Measurements from ENCODE around the gene RAG1. TPM values are rescaled to one million over a fixed set of nuclear protein-coding genes. Genes with fewer than 3 reads are reported as not detected.

Gene RAG1
- total RNA-seq, 1 experiment from 2014 or later = 0.11 TPM

DNA sequence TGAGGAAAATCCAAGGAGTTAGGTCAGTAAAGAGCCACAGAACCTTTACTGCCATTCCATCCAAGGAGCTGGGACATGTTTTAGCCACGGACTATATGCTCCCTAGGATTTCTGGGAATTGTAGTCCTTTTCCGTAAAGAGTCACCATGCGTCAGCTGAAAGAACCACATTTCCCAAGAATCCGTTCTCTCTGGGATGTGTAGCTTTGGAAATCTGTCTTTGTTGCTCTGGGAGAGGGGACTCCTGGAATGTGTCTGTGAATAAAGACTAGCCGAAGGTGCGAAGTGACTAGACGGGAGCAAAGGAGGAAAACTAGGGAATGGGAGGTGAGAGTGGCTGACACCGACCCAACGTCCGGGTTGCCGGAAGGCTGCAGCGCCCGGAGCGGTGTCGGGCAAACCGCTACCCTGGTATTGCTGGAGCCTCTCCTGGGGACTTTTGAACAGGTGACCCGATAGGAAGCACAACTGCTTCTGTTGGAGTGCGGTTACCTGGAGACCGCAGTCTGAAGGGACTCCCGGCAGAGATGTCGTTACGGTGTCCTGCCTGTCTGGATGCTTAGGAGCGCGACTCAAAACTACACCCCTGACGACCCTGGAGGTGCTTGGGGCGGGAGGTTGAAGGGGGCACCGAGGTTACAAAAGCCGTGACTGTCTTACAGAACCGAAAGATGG, 26.6 kb downstream of the RAG1 start, which contains the start of gene IFTAP:
TSS of gene IFTAP (plus strand) at position 187 of the 674 bp plus-strand sequence. CDS start 15,602 bp downstream, outside the sequence.
- peak within 1 kb of the TSS; percentile 61 for H3K4me3 ChIP-seq (ENCODE audit: low read depth, low read length, poor library complexity, severe bottlenecking)
- H3K36me3 ChIP-seq (ENCODE audit: insufficient read depth, low read length, poor library complexity, severe bottlenecking) = no peaks in the 10 kb centered on the region
- H3K4me1 ChIP-seq (ENCODE audit: insufficient read depth, low read length, poor library complexity, severe bottlenecking) = peaks cover 7% of the 10 kb centered on the region
- intact Hi-C loops (cut with micrococcal nuclease; ENCODE audit: unreplicated experiment) = no loop called here
- TF ChIP-seq, protein P1, sequence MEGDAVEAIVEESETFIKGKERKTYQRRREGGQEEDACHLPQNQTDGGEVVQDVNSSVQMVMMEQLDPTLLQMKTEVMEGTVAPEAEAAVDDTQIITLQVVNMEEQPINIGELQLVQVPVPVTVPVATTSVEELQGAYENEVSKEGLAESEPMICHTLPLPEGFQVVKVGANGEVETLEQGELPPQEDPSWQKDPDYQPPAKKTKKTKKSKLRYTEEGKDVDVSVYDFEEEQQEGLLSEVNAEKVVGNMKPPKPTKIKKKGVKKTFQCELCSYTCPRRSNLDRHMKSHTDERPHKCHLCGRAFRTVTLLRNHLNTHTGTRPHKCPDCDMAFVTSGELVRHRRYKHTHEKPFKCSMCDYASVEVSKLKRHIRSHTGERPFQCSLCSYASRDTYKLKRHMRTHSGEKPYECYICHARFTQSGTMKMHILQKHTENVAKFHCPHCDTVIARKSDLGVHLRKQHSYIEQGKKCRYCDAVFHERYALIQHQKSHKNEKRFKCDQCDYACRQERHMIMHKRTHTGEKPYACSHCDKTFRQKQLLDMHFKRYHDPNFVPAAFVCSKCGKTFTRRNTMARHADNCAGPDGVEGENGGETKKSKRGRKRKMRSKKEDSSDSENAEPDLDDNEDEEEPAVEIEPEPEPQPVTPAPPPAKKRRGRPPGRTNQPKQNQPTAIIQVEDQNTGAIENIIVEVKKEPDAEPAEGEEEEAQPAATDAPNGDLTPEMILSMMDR (conservative IDR thresholded peaks at IDR 0.05; ENCODE audit: low read depth, low read length) = no peak
- TF ChIP-seq EZH2 (IDR thresholded peaks at IDR 0.05; ENCODE audit: borderline replicate concordance, low read depth, low read length, poor library complexity, severe bottlenecking) = no peak
- H3K9me3 ChIP-seq (ENCODE audit: low read depth, low read length, poor library complexity, severe bottlenecking) = no peaks in the 10 kb centered on the region
- H3K27ac ChIP-seq (ENCODE audit: low read depth, low read length, poor library complexity, severe bottlenecking) = peak within 1 kb of the TSS; percentile 1
- DNase-seq (ENCODE audit: low spot score) = peak; percentile 99
- H3K27me3 ChIP-seq (replicated peaks; ENCODE audit: insufficient read depth, low read depth, low read length, poor library complexity) = peaks cover 38% of the 10 kb centered on the region
- CTCF ChIA-PET = interaction anchor here (1.0 kb wide), 2 partner anchors 31 to 153 kb away, joined by 3 to 5 read pairs; no protein-coding TSS in a partner anchor
- TSS peak; percentile 64 for BruUV-seq (replicated peaks)
- POLR2A ChIA-PET (ENCODE audit: low non-redundant PET) = interaction anchor here (0.6 kb wide), 1 partner anchor 1103 kb away, joined by 3 read pairs; no protein-coding TSS in a partner anchor

DNA sequence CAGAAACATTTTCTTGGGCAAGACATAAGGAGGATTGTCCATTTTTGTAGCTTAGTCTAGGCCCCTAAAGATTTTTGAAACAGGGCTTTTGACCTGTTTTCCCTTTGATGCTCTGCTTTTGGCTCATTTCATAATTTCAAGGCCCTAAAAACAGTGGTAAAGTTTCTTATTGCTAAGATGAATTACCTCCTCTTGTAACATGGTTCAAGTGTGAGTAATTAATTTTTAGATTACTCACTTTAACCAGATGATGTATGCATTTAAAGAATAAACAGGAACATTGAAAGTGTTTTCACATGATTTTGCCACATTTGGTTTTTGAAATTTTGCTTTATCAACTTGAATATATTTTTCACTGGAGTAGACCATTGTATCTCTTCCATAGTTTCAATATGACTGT, 29.1 kb downstream of the RAG1 start:
- Histone ChIP-seq H3K27ac (ENCODE audit: low read depth, low read length, poor library complexity, severe bottlenecking) (no peak overlapping the region), H3K36me3 (ENCODE audit: insufficient read depth, low read length, poor library complexity, severe bottlenecking) (no peaks in the 10 kb centered on the region), H3K9me3 (ENCODE audit: low read depth, low read length, poor library complexity, severe bottlenecking) (no peaks in the 10 kb centered on the region), H3K4me1 (ENCODE audit: insufficient read depth, low read length, poor library complexity, severe bottlenecking) (peaks cover 7% of the 10 kb centered on the region), H3K4me3 (ENCODE audit: low read depth, low read length, poor library complexity, severe bottlenecking) (no peak overlapping the region), H3K27me3 (replicated peaks; ENCODE audit: insufficient read depth, low read depth, low read length, poor library complexity) (peaks cover 13% of the 10 kb centered on the region)
- intact Hi-C loops (cut with micrococcal nuclease; ENCODE audit: unreplicated experiment) = no loop called here
- no TSS peak for BruUV-seq (replicated peaks)
- DNase-seq (ENCODE audit: low spot score) = no peak
- TF ChIP-seq, protein P1 (conservative IDR thresholded peaks at IDR 0.05; ENCODE audit: low read depth, low read length) = no peak
- no peak for TF ChIP-seq EZH2 (IDR thresholded peaks at IDR 0.05; ENCODE audit: borderline replicate concordance, low read depth, low read length, poor library complexity, severe bottlenecking)
- POLR2A ChIA-PET (ENCODE audit: low non-redundant PET) = no interaction called here
- CTCF ChIA-PET = no interaction called here

DNA sequence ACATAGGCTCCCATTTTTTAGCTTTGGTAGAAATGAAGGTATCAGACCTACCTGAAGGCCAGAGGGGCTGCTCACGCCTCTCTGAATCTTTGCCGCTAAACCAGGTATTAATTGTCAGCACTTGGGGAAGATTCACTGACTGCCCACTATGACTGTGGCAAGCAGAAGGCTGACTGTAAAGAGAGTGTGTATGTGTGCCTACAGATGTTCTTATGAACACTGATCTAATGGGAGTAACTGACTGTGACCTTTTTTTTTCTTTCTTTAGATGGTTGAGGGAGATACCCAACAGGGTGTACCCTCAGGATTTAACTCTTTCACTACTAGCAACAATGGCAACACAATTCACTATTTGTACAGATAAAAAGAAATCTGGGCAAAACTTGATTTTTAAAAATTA, 30.2 kb downstream of the RAG1 start, which contains the start of gene RAG2:
TSS of gene RAG2 (minus strand) at position 186 of the 400 bp plus-strand sequence. CDS start 4,068 bp downstream, outside the sequence.
- TF ChIP-seq, protein P1 (conservative IDR thresholded peaks at IDR 0.05; ENCODE audit: low read depth, low read length) = no peak
- TF ChIP-seq EZH2 (IDR thresholded peaks at IDR 0.05; ENCODE audit: borderline replicate concordance, low read depth, low read length, poor library complexity, severe bottlenecking) = no peak
- peaks cover 7% of the 10 kb centered on the region for H3K4me1 ChIP-seq (ENCODE audit: insufficient read depth, low read length, poor library complexity, severe bottlenecking)
- no peak for DNase-seq (ENCODE audit: low spot score)
- H3K4me3 ChIP-seq (ENCODE audit: low read depth, low read length, poor library complexity, severe bottlenecking) = no peak within 1 kb of the TSS
- ChIA-PET POLR2A (ENCODE audit: low non-redundant PET) (no interaction called here), CTCF (no interaction called here)
- no peaks in the 10 kb centered on the region for H3K9me3 ChIP-seq (ENCODE audit: low read depth, low read length, poor library complexity, severe bottlenecking)
- intact Hi-C loops (cut with micrococcal nuclease; ENCODE audit: unreplicated experiment) = no loop called here
- H3K27ac ChIP-seq (ENCODE audit: low read depth, low read length, poor library complexity, severe bottlenecking) = no peak within 1 kb of the TSS
- no peaks in the 10 kb centered on the region for H3K36me3 ChIP-seq (ENCODE audit: insufficient read depth, low read length, poor library complexity, severe bottlenecking)
- BruUV-seq (replicated peaks) = no TSS peak
- H3K27me3 ChIP-seq (replicated peaks; ENCODE audit: insufficient read depth, low read depth, low read length, poor library complexity) = peaks cover 2% of the 10 kb centered on the region
